ENCODE measurements around the gene GLG1.
"Not testable (repeated sequence)": the region's sequence is repeated elsewhere in the genome, so short reads cannot be mapped to it uniquely, and the experiment has no call there.

GRCh38 chr16:74550227-74551019 is 56.5 kb downstream of the GLG1 start:
- not testable (repeated sequence) for TF ChIP-seq CTCF (IDR thresholded peaks at IDR 0.05; ENCODE audit: insufficient read depth, low read length); POLR2AphosphoS5 (IDR thresholded peaks at IDR 0.05; ENCODE audit: low read depth); REST (IDR thresholded peaks at IDR 0.05; ENCODE audit: insufficient replicate concordance, low read depth); GABPA (IDR thresholded peaks at IDR 0.05; ENCODE audit: low read depth); SPI1 (IDR thresholded peaks at IDR 0.05; ENCODE audit: borderline replicate concordance, low read depth)
